ENCODE data around the gene INPP5B.

DNA sequence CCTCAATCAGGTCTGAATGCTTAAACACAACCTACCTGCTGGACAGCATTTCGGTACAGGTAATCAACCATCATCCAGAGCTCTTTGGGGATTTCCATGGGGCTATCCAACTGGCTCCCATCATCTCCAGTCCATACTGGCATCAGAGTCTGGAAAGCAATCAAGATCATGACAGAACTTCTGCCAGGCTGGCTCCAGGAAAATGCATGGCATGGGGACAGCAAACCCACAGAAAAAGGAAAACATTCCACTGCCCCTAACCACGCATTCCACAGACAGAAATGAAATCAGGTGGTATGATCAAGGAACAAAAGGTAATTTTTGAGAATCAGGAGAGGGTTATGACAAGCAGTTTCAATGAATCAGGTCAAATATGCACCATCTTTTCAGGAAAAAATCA is 78.4 kb downstream of the INPP5B start:
- TF ChIP-seq, protein P1, sequence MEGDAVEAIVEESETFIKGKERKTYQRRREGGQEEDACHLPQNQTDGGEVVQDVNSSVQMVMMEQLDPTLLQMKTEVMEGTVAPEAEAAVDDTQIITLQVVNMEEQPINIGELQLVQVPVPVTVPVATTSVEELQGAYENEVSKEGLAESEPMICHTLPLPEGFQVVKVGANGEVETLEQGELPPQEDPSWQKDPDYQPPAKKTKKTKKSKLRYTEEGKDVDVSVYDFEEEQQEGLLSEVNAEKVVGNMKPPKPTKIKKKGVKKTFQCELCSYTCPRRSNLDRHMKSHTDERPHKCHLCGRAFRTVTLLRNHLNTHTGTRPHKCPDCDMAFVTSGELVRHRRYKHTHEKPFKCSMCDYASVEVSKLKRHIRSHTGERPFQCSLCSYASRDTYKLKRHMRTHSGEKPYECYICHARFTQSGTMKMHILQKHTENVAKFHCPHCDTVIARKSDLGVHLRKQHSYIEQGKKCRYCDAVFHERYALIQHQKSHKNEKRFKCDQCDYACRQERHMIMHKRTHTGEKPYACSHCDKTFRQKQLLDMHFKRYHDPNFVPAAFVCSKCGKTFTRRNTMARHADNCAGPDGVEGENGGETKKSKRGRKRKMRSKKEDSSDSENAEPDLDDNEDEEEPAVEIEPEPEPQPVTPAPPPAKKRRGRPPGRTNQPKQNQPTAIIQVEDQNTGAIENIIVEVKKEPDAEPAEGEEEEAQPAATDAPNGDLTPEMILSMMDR (conservative IDR thresholded peaks at IDR 0.05 in 1 of 2, IDR thresholded peaks at IDR 0.05 in 1 of 2; ENCODE audit: extremely low read depth in 1 of 2, insufficient read depth in 1 of 2, low read depth in 1 of 2, low read length in 2 of 2) = no peak
- no peak for TF ChIP-seq EZH2 (IDR thresholded peaks at IDR 0.05; ENCODE audit: borderline replicate concordance, low read length)
